GM19328 (cell line): Measurements from ENCODE around the gene CCNY.
"Not testable (repeated sequence)": the region's sequence is repeated elsewhere in the genome, so short reads cannot be mapped to it uniquely, and the experiment has no call there.

Source experiments
- ATAC-seq: cut with Tn5 transposase; IDR thresholded peaks from one replicate; pipeline ENCODE4 v1.9.1; 2021; ENCODE audit warnings: mild to moderate bottlenecking, moderate library complexity; ENCODE audit not compliant: unreplicated experiment

Gene CCNY

GRCh38 chr10:35353805-35354204, 17.5 kb downstream of the CCNY start:
- ATAC-seq, result no peak

- not testable (repeated sequence) for ATAC-seq
Measured at GRCh38 chr10:35354257-35354656, 17.9 kb downstream of the CCNY start.

GRCh38 chr10:35355971-35356724, 19.8 kb downstream of the CCNY start:
- ATAC-seq, result peak; percentile 45

- ATAC-seq, result no peak
Measured at GRCh38 chr10:35356725-35357092, 20.4 kb downstream of the CCNY start.

- ATAC-seq, result no peak
Measured at GRCh38 chr10:35359056-35359455, 22.7 kb downstream of the CCNY start.

GRCh38 chr10:35359873-35360272, 23.6 kb downstream of the CCNY start:
- no peak for ATAC-seq

- ATAC-seq, result no peak
Measured at GRCh38 chr10:35362701-35363350, 26.5 kb downstream of the CCNY start.

GRCh38 chr10:35363587-35363986, 27.3 kb downstream of the CCNY start:
- ATAC-seq, result no peak

GRCh38 chr10:35364808-35365207, 28.5 kb downstream of the CCNY start:
- no peak for ATAC-seq

GRCh38 chr10:35365994-35366393, 29.7 kb downstream of the CCNY start:
- no peak for ATAC-seq

GRCh38 chr10:35367107-35367859, 31.0 kb downstream of the CCNY start:
- no peak for ATAC-seq

GRCh38 chr10:35367982-35368381, 31.7 kb downstream of the CCNY start:
- no peak for ATAC-seq

GRCh38 chr10:35368485-35369048, 32.3 kb downstream of the CCNY start:
- no peak for ATAC-seq

GRCh38 chr10:35369049-35369611, 32.8 kb downstream of the CCNY start:
- no peak for ATAC-seq

GRCh38 chr10:35371731-35372130, 35.4 kb downstream of the CCNY start:
- no peak for ATAC-seq

- no peak for ATAC-seq
Measured at GRCh38 chr10:35372329-35372728, 36.0 kb downstream of the CCNY start.

- ATAC-seq, result no peak
Measured at GRCh38 chr10:35375091-35375765, 38.9 kb downstream of the CCNY start.

- no peak for ATAC-seq
Measured at GRCh38 chr10:35377050-35377728, 40.9 kb downstream of the CCNY start.

GRCh38 chr10:35378541-35379210, 42.4 kb downstream of the CCNY start:
- no peak for ATAC-seq
